ENCODE measurements around the gene SRD5A1. TPM values are rescaled to one million over a fixed set of nuclear protein-coding genes. Genes with fewer than 3 reads are reported as not detected.

SRD5A1 gene
- total RNA-seq, 1 donor from 2014 or later: 21.6 TPM

- Mint-ChIP-seq H3K36me3 (ENCODE audit: low read depth, unreplicated experiment) (no peaks in the 10 kb centered on the region), H3K27me3 (ENCODE audit: unreplicated experiment) (peaks cover 18% of the 10 kb centered on the region), H3K4me1 (ENCODE audit: unreplicated experiment) (peaks cover 17% of the 10 kb centered on the region), H3K9me3 (ENCODE audit: unreplicated experiment) (no peaks in the 10 kb centered on the region), H3K27ac (ENCODE audit: unreplicated experiment) (no peak overlapping the region), H3K4me3 (ENCODE audit: unreplicated experiment) (peak overlapping the region; percentile 91)
- TF ChIP-seq CTCF (IDR thresholded peaks at IDR 0.05; ENCODE audit: unreplicated experiment): no peak
- no peak for DNase-seq (ENCODE audit: low spot score)
Observed at GRCh38 chr5:6711409-6712141, 78.3 kb downstream of the SRD5A1 start.

GRCh38 chr5:6712142-6712576 lies 78.9 kb downstream of the SRD5A1 start:
- H3K4me3 Mint-ChIP-seq (ENCODE audit: unreplicated experiment): peak overlapping the region; percentile 91
- H3K27ac Mint-ChIP-seq (ENCODE audit: unreplicated experiment): no peak overlapping the region
- H3K36me3 Mint-ChIP-seq (ENCODE audit: low read depth, unreplicated experiment): no peaks in the 10 kb centered on the region
- H3K27me3 Mint-ChIP-seq (ENCODE audit: unreplicated experiment): peaks cover 18% of the 10 kb centered on the region
- no peak for TF ChIP-seq CTCF (IDR thresholded peaks at IDR 0.05; ENCODE audit: unreplicated experiment)
- H3K4me1 Mint-ChIP-seq (ENCODE audit: unreplicated experiment): peaks cover 20% of the 10 kb centered on the region
- H3K9me3 Mint-ChIP-seq (ENCODE audit: unreplicated experiment): no peaks in the 10 kb centered on the region
- peak; percentile 49 for DNase-seq (ENCODE audit: low spot score)

- Mint-ChIP-seq H3K27ac (ENCODE audit: unreplicated experiment) (no peak overlapping the region), H3K4me1 (ENCODE audit: unreplicated experiment) (peaks cover 20% of the 10 kb centered on the region), H3K27me3 (ENCODE audit: unreplicated experiment) (peaks cover 18% of the 10 kb centered on the region), H3K4me3 (ENCODE audit: unreplicated experiment) (peak overlapping the region; percentile 91), H3K9me3 (ENCODE audit: unreplicated experiment) (no peaks in the 10 kb centered on the region), H3K36me3 (ENCODE audit: low read depth, unreplicated experiment) (no peaks in the 10 kb centered on the region)
- no peak for TF ChIP-seq CTCF (IDR thresholded peaks at IDR 0.05; ENCODE audit: unreplicated experiment)
- peak; percentile 98 for DNase-seq (ENCODE audit: low spot score)
Observed at GRCh38 chr5:6712577-6713273, 79.5 kb downstream of the SRD5A1 start.

- peak within 1 kb of the TSS; percentile 91 for H3K4me3 Mint-ChIP-seq (ENCODE audit: unreplicated experiment)
- no peak for DNase-seq (ENCODE audit: low spot score)
- TF ChIP-seq CTCF (IDR thresholded peaks at IDR 0.05; ENCODE audit: unreplicated experiment): no peak
- no peaks in the 10 kb centered on the region for H3K9me3 Mint-ChIP-seq (ENCODE audit: unreplicated experiment)
- peaks cover 20% of the 10 kb centered on the region for H3K4me1 Mint-ChIP-seq (ENCODE audit: unreplicated experiment)
- no peak within 1 kb of the TSS for H3K27ac Mint-ChIP-seq (ENCODE audit: unreplicated experiment)
- H3K27me3 Mint-ChIP-seq (ENCODE audit: unreplicated experiment): peaks cover 19% of the 10 kb centered on the region
- no peaks in the 10 kb centered on the region for H3K36me3 Mint-ChIP-seq (ENCODE audit: low read depth, unreplicated experiment)
Observed at GRCh38 chr5:6713274-6714225, 80.3 kb downstream of the SRD5A1 start, which contains the start of gene TENT4A. TENT4A (plus strand) TSS chr5:6713432; CDS start chr5:6713984, 552 bp downstream.

All from endothelial cell (in vitro differentiated cells).